BJ (cell line): ENCODE results near the gene URB1. TPM values are rescaled to one million over a fixed set of nuclear protein-coding genes. Genes with fewer than 3 reads are reported as not detected.

Experiments used
- CTCF ChIA-PET: fragments of 350-600 bp; formaldehyde crosslinking; extraction: SDS; loops from one replicate; lab custom pipeline; 2021; ENCODE audit warnings: antibody characterized with exemption, inconsistent platforms; lab: Yijun Ruan, JAX
- POLR2A ChIA-PET: fragments of 300-600 bp; sonication (Branson Sonifier 250); formaldehyde crosslinking; extraction: SDS; loops from one replicate; lab custom pipeline; 2021; ENCODE audit warnings: antibody characterized with exemption; lab: Charles Lee
- DNase-seq: peaks from one replicate; pipeline ENCODE4 v3.0.0-alpha.2; 2011; ENCODE audit warnings: low read depth
- H3K27me3 ChIP-seq: 2 replicates; pipeline ENCODE4 v1.6.0; 2011; ENCODE audit warnings: low read length; ENCODE audit not compliant: control insufficient read depth, insufficient read depth
- H3K36me3 ChIP-seq: 2 replicates; pipeline ENCODE4 v1.5.1; 2011; ENCODE audit warnings: low read length; ENCODE audit not compliant: control insufficient read depth, insufficient read depth
- H3K4me3 ChIP-seq: 2 replicates; pipeline ENCODE4 v1.5.1; 2011; ENCODE audit warnings: low read depth, mild to moderate bottlenecking, control low read depth, low read length
- CTCF ChIP-seq: IDR thresholded peaks from 2 replicates; pipeline ENCODE4 v1.5.1; 2011; ENCODE audit warnings: low read depth, mild to moderate bottlenecking, control low read depth, inconsistent platforms, low read length, moderate library complexity; ENCODE audit not compliant: insufficient read depth
- polyA plus RNA-seq: library from polyadenylated mRNA; depleted of rRNA; stranded (reverse); fragments of >200 nt; gene quantifications from 2 replicates; pipeline ENCODE4 v1.2.3, GENCODE V29; 2011

URB1 gene
- polyA plus RNA-seq, 1 experiment: 8.8 TPM

- ChIA-PET CTCF (interaction anchor here (0.6 to 3.8 kb wide), 13 partner anchors 9 to 187 kb away, joined by 3 to 28 read pairs (median 4); no protein-coding TSS in a partner anchor), POLR2A (interaction anchor here (0.6 kb wide), 1 partner anchor 19 kb away, joined by 3 read pairs; no protein-coding TSS in a partner anchor)
- Histone ChIP-seq H3K36me3 (no peaks in the 10 kb centered on the region), H3K27me3 (no peaks in the 10 kb centered on the region), H3K4me3 (no peak overlapping the region)
- no peak for DNase-seq
- peak; percentile 56 for TF ChIP-seq CTCF
These were observed 22.0 kb upstream of the URB1 start for GRCh38 chr21:32414579-32415358.

GRCh38 chr21:32413697-32414578 lies 21.1 kb upstream of the URB1 start:
- no peak for TF ChIP-seq CTCF
- POLR2A ChIA-PET: no interaction called here
- CTCF ChIA-PET: interaction anchor here (0.6 to 3.8 kb wide), 13 partner anchors 9 to 188 kb away, joined by 3 to 28 read pairs (median 4); no protein-coding TSS in a partner anchor
- Histone ChIP-seq H3K4me3 (peak overlapping the region; percentile 70), H3K36me3 (no peaks in the 10 kb centered on the region), H3K27me3 (no peaks in the 10 kb centered on the region)
- DNase-seq: no peak

GRCh38 chr21:32413015-32413504 lies 20.2 kb upstream of the URB1 start:
- POLR2A ChIA-PET: no interaction called here

GRCh38 chr21:32412162-32413014 lies 19.6 kb upstream of the URB1 start, which contains the start of gene EVA1C:
Gene EVA1C (plus strand): TSS chr21:32412706. CDS start chr21:32412854, 148 bp downstream.
- Histone ChIP-seq H3K36me3 (no peaks in the 10 kb centered on the region), H3K4me3 (peak within 1 kb of the TSS; percentile 70), H3K27me3 (no peaks in the 10 kb centered on the region)
- ChIA-PET POLR2A (no interaction called here), CTCF (interaction anchor here (0.5 to 3.8 kb wide), 6 partner anchors 10 to 188 kb away, joined by 3 to 23 read pairs (median 7); no protein-coding TSS in a partner anchor)
- no peak for DNase-seq
- no peak for TF ChIP-seq CTCF

More at GRCh38 chr21:32413015-32413504, 20.2 kb upstream of the URB1 start:
- peak overlapping the region; percentile 70 for H3K4me3 ChIP-seq
- no peaks in the 10 kb centered on the region for H3K36me3 ChIP-seq
- CTCF ChIA-PET: interaction anchor here (0.6 to 3.8 kb wide), 5 partner anchors 10 to 188 kb away, joined by 3 to 23 read pairs (median 4); no protein-coding TSS in a partner anchor
- no peak for DNase-seq
- no peaks in the 10 kb centered on the region for H3K27me3 ChIP-seq
- TF ChIP-seq CTCF: peak; percentile 26; the same call in 1 of the 2 replicates
